ENCODE data around the gene HOXC10.

HOXC10 gene

GRCh38 chr12:54031480-54031879 is 46.5 kb downstream of the HOXC10 start:
- in situ Hi-C loops (cut with HindIII; ENCODE audit: low pct_ligation_motif_present, low pct_unique_long_range_greater_than_20kb, low sequenced_read_pairs) = no loop called here
- no peak for DNase-seq

GRCh38 chr12:54032086-54032619 is 47.2 kb downstream of the HOXC10 start:
- DNase-seq = no peak
- in situ Hi-C loops (cut with HindIII; ENCODE audit: low pct_ligation_motif_present, low pct_unique_long_range_greater_than_20kb, low sequenced_read_pairs) = no loop called here

- in situ Hi-C loops (cut with HindIII; ENCODE audit: low pct_ligation_motif_present, low pct_unique_long_range_greater_than_20kb, low sequenced_read_pairs) = no loop called here
- DNase-seq = peak; percentile 89
Measured at GRCh38 chr12:54032627-54033100, 47.7 kb downstream of the HOXC10 start, which contains the start of gene HOXC5. Gene HOXC5 (plus strand): TSS chr12:54033050. CDS start chr12:54033123, 73 bp downstream.

- in situ Hi-C loops (cut with HindIII; ENCODE audit: low pct_ligation_motif_present, low pct_unique_long_range_greater_than_20kb, low sequenced_read_pairs) = no loop called here
- DNase-seq = peak; percentile 65
Measured at GRCh38 chr12:54033106-54033979, 48.4 kb downstream of the HOXC10 start.

- in situ Hi-C loops (cut with HindIII; ENCODE audit: low pct_ligation_motif_present, low pct_unique_long_range_greater_than_20kb, low sequenced_read_pairs) = no loop called here
- peak; percentile 30 for DNase-seq
Measured at GRCh38 chr12:54033980-54034784, 49.2 kb downstream of the HOXC10 start.

- DNase-seq = no peak
- in situ Hi-C loops (cut with HindIII; ENCODE audit: low pct_ligation_motif_present, low pct_unique_long_range_greater_than_20kb, low sequenced_read_pairs) = no loop called here
Measured at GRCh38 chr12:54034785-54035310, 49.9 kb downstream of the HOXC10 start.

- DNase-seq = no peak
- in situ Hi-C loops (cut with HindIII; ENCODE audit: low pct_ligation_motif_present, low pct_unique_long_range_greater_than_20kb, low sequenced_read_pairs) = no loop called here
Measured at GRCh38 chr12:54035568-54036264, 50.8 kb downstream of the HOXC10 start.

GRCh38 chr12:54036620-54037359 is 51.8 kb downstream of the HOXC10 start:
- in situ Hi-C loops (cut with HindIII; ENCODE audit: low pct_ligation_motif_present, low pct_unique_long_range_greater_than_20kb, low sequenced_read_pairs) = no loop called here
- DNase-seq = peak; percentile 97

- in situ Hi-C loops (cut with HindIII; ENCODE audit: low pct_ligation_motif_present, low pct_unique_long_range_greater_than_20kb, low sequenced_read_pairs) = no loop called here
- no peak for DNase-seq
Measured at GRCh38 chr12:54037360-54038283, 52.7 kb downstream of the HOXC10 start.

GRCh38 chr12:54038284-54038870 is 53.4 kb downstream of the HOXC10 start:
- in situ Hi-C loops (cut with HindIII; ENCODE audit: low pct_ligation_motif_present, low pct_unique_long_range_greater_than_20kb, low sequenced_read_pairs) = no loop called here
- no peak for DNase-seq

GRCh38 chr12:54038871-54039414 is 54.0 kb downstream of the HOXC10 start:
- in situ Hi-C loops (cut with HindIII; ENCODE audit: low pct_ligation_motif_present, low pct_unique_long_range_greater_than_20kb, low sequenced_read_pairs) = no loop called here
- DNase-seq = no peak

- DNase-seq = no peak
- in situ Hi-C loops (cut with HindIII; ENCODE audit: low pct_ligation_motif_present, low pct_unique_long_range_greater_than_20kb, low sequenced_read_pairs) = no loop called here
Measured at GRCh38 chr12:54039417-54040147, 54.6 kb downstream of the HOXC10 start.
